ENCODE measurements around the gene TMEM184A. TPM values are rescaled to one million over a fixed set of nuclear protein-coding genes. Genes with fewer than 3 reads are reported as not detected.
A peak's percentile ranks its signal among the peaks of the same experiment; 100 is the strongest.

TMEM184A gene
- total RNA-seq, 1 experiment from 2014 or later, result 21.4 TPM

- H4K20me1 ChIP-seq (ENCODE audit: insufficient read depth), result peaks cover 34% of the 10 kb centered on the region
Measured at GRCh38 chr7:1546274-1546908, 9.6 kb downstream of the TMEM184A start.

DNA sequence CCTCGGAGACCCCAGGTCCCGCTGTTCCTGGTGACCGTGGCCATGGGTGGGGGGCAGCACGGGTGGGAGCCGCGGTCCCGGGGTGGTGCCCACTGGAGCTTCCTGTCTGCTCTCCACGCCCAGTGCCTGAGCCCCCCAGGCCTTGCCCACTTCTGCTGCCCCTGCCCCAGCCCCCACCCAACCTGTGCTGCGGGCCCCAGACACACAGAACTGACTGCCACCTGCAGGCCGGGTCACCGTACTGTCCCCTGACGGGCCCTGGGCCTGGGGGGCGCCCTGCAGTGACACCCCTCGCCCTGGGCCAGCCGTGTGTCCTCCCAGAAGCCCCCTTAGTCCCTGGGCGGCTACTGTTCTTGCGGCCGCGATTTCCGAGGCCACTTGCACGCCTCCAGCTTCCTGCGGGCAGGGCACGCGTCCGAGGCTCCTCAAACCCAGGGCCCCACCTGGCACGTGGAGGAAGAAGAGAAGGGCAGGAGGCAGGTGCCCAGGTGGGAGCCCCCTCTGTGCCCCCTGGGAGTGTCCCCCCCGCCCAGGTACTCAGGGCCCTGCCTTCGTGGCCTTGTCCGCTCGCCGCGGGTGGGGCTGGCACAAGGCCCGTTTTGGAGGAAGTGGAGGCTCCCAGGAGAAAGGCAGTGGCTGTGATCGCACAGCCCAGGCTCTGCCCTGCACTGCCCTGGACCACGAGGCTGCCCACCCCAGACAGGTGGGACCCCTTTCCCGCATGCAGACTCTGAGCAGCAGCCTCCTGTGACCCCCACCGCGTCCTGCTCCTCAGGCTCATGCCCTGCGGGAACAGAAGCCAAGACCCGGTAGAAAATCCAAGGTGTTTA lies 10.4 kb downstream of the TMEM184A start:
- BruUV-seq (replicated peaks), result no TSS peak

More at GRCh38 chr7:1546274-1546908, 9.6 kb downstream of the TMEM184A start:
- POLR2A ChIA-PET (ENCODE audit: unreplicated experiment), result no interaction called here
- no peaks in the 10 kb centered on the region for H3K27me3 ChIP-seq (ENCODE audit: insufficient read depth, low read depth)
- TF ChIP-seq CTCF (conservative IDR thresholded peaks at IDR 0.05) (no peak), EZH2 (IDR thresholded peaks at IDR 0.05; ENCODE audit: low read depth) (no peak)
- no peak overlapping the region for H2AFZ ChIP-seq
- peaks cover 38% of the 10 kb centered on the region for H3F3A ChIP-seq (ENCODE audit: insufficient read depth, low read depth)
- H3K27ac ChIP-seq, result no peak overlapping the region
- no peaks in the 10 kb centered on the region for H3K79me2 ChIP-seq (ENCODE audit: low read depth)
- no peaks in the 10 kb centered on the region for H3K4me1 ChIP-seq (replicated peaks; ENCODE audit: insufficient read depth)
- CTCF ChIA-PET, result no interaction called here
- intact Hi-C loops (cut with micrococcal nuclease; ENCODE audit: unreplicated experiment), result no loop called here
- no TSS peak for BruUV-seq (replicated peaks)
- H3K9me3 ChIP-seq (ENCODE audit: insufficient read depth, low read depth), result no peaks in the 10 kb centered on the region
- no peak overlapping the region for H3K4me3 ChIP-seq
- DNase-seq, result no peak
- no peaks in the 10 kb centered on the region for H3K9me2 ChIP-seq (ENCODE audit: insufficient read depth)
- no peak overlapping the region for H3K4me2 ChIP-seq
- no peaks in the 10 kb centered on the region; the same call in 1 of the 2 replicates for H3K36me3 ChIP-seq (ENCODE audit: low read depth)

More for the DNA sequence above, 10.4 kb downstream of the TMEM184A start:
- no peaks in the 10 kb centered on the region for H3K9me3 ChIP-seq (ENCODE audit: insufficient read depth, low read depth)
- no peak overlapping the region for H3K4me3 ChIP-seq
- no peak overlapping the region for H3K27ac ChIP-seq
- CTCF ChIA-PET, result no interaction called here
- 0 out of 2 replicates have a peak, but pooled peaks cover 1% of the 10 kb centered on the region for H3K79me2 ChIP-seq (ENCODE audit: low read depth)
- peaks cover 41% of the 10 kb centered on the region for H4K20me1 ChIP-seq (ENCODE audit: insufficient read depth)
- peaks cover 45% of the 10 kb centered on the region for H3F3A ChIP-seq (ENCODE audit: insufficient read depth, low read depth)
- no peaks in the 10 kb centered on the region for H3K9me2 ChIP-seq (ENCODE audit: insufficient read depth)
- H3K36me3 ChIP-seq (ENCODE audit: low read depth), result no peaks in the 10 kb centered on the region; the same call in 1 of the 2 replicates
- H3K27me3 ChIP-seq (ENCODE audit: insufficient read depth, low read depth), result no peaks in the 10 kb centered on the region
- no peak for DNase-seq
- no peaks in the 10 kb centered on the region for H3K4me1 ChIP-seq (replicated peaks; ENCODE audit: insufficient read depth)
- intact Hi-C loops (cut with micrococcal nuclease; ENCODE audit: unreplicated experiment), result no loop called here
- peak; percentile 53; the same call in 1 of the 2 replicates for TF ChIP-seq CTCF (conservative IDR thresholded peaks at IDR 0.05)
- TF ChIP-seq EZH2 (IDR thresholded peaks at IDR 0.05; ENCODE audit: low read depth), result no peak
- no peak overlapping the region for H2AFZ ChIP-seq
- POLR2A ChIA-PET (ENCODE audit: unreplicated experiment), result no interaction called here
- no peak overlapping the region for H3K4me2 ChIP-seq

Measured in PC-9 (cell line).